GM23248 (cell line): ENCODE data around the gene ORMDL1.

Experiments used
- EZH2 ChIP-seq: fragments of 200-600 bp; sonication (generic); IDR thresholded peaks from 2 replicates; pipeline ENCODE4 v1.6.1; 2018; ENCODE audit warnings: antibody characterized with exemption, mild to moderate bottlenecking; ENCODE audit not compliant: insufficient read depth, poor library complexity, severe bottlenecking
- EZH2phosphoT487 ChIP-seq: fragments of 200-600 bp; sonication (generic); IDR thresholded peaks from 2 replicates; pipeline ENCODE4 v1.6.1; 2018; ENCODE audit warnings: antibody characterized with exemption, moderate library complexity, mild to moderate bottlenecking, low read depth; ENCODE audit not compliant: insufficient read depth

DNA sequence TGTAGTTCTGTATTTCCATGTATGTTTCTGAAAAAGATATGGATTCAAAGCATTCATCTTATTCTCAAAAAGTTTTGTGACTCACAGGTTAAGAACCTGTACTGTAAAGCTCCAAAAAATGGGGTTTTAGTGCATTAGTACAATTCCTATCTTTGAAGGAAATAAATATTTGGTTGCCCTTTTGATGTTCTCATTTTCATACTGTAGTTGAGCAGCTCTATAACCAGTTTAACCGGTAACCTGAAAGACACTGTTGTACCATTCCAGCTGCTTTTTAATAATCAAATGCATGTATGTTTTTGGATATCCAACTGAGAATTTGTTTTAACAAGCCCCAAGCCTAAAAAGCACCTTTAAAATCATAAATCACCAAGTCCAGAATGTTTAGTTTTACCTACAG is 11.9 kb downstream of the ORMDL1 start:
- TF ChIP-seq EZH2 (no peak), EZH2phosphoT487 (no peak)
